ENCODE results near the gene ABCG1. TPM values are rescaled to one million over a fixed set of nuclear protein-coding genes. Genes with fewer than 3 reads are reported as not detected.

The ABCG1 gene
- total RNA-seq = 10 to 100 TPM; 32.0 to 54.0 (median 35.2) TPM

GRCh38 chr21:42218836-42219605, at the start of gene ABCG1:
ABCG1 (plus strand) TSS chr21:42219140; CDS start chr21:42219263, 123 bp downstream.
- no peaks in the 10 kb centered on the region for H3K36me3 ChIP-seq
- peak within 1 kb of the TSS; percentile 79 for H3K27ac ChIP-seq
- WGBS = 0% methylated on average over 5 of the region's 83 CpGs
- peak within 1 kb of the TSS; percentile 67 for H3K4me3 ChIP-seq
- no peaks in the 10 kb centered on the region for H3K9me3 ChIP-seq
- TF ChIP-seq CTCF (IDR thresholded peaks at IDR 0.05) (no peak), POLR2A (IDR thresholded peaks at IDR 0.05) (peak in 1 of 2 donors; percentile 69)
- peak; percentile 74 to 79 for DNase-seq (ENCODE audit: low spot score in 2 of 2)
- H3K4me1 ChIP-seq = peaks cover 35% of the 10 kb centered on the region
- no peaks in the 10 kb centered on the region for H3K27me3 ChIP-seq

GRCh38 chr21:42169758-42170157, 49.2 kb upstream of the ABCG1 start:
- DNase-seq (ENCODE audit: low spot score in 2 of 2) = no peak
- H3K9me3 ChIP-seq = no peaks in the 10 kb centered on the region
- no peaks in the 10 kb centered on the region for H3K27me3 ChIP-seq
- peaks cover 20% of the 10 kb centered on the region for H3K4me1 ChIP-seq
- no peak overlapping the region for H3K4me3 ChIP-seq
- H3K36me3 ChIP-seq = no peaks in the 10 kb centered on the region
- peak overlapping the region; percentile 71 for H3K27ac ChIP-seq
- TF ChIP-seq POLR2AphosphoS5 (IDR thresholded peaks at IDR 0.05) (no peak), CTCF (IDR thresholded peaks at IDR 0.05) (no peak), EP300 (IDR thresholded peaks at IDR 0.05) (no peak), POLR2A (IDR thresholded peaks at IDR 0.05) (no peak)

GRCh38 chr21:42171091-42172053, 47.6 kb upstream of the ABCG1 start:
- TF ChIP-seq CTCF (IDR thresholded peaks at IDR 0.05) (no peak), POLR2AphosphoS5 (IDR thresholded peaks at IDR 0.05) (no peak), POLR2A (IDR thresholded peaks at IDR 0.05) (no peak), EP300 (IDR thresholded peaks at IDR 0.05) (no peak)
- 41% methylated on average over 14 of the region's 14 CpGs for WGBS
- Histone ChIP-seq H3K4me3 (no peak overlapping the region), H3K27me3 (no peaks in the 10 kb centered on the region), H3K27ac (peak overlapping the region; percentile 71), H3K9me3 (no peaks in the 10 kb centered on the region), H3K36me3 (no peaks in the 10 kb centered on the region), H3K4me1 (peaks cover 20% of the 10 kb centered on the region)
- DNase-seq (ENCODE audit: low spot score in 2 of 2) = peak in 1 of 2 donors; percentile 81

GRCh38 chr21:42172596-42173483, 46.1 kb upstream of the ABCG1 start:
- WGBS = 89% methylated on average over 25 of the region's 40 CpGs
- Histone ChIP-seq H3K9me3 (no peaks in the 10 kb centered on the region), H3K27me3 (no peaks in the 10 kb centered on the region), H3K36me3 (no peaks in the 10 kb centered on the region), H3K4me3 (no peak overlapping the region), H3K27ac (no peak overlapping the region), H3K4me1 (peaks cover 23% of the 10 kb centered on the region)
- no peak for TF ChIP-seq POLR2AphosphoS5 (IDR thresholded peaks at IDR 0.05)
- TF ChIP-seq POLR2A (IDR thresholded peaks at IDR 0.05) = no peak
- TF ChIP-seq EP300 (IDR thresholded peaks at IDR 0.05) = no peak
- no peak for TF ChIP-seq CTCF (IDR thresholded peaks at IDR 0.05)
- DNase-seq (ENCODE audit: low spot score in 2 of 2) = peak in 1 of 2 donors; percentile 65

All from suprapubic skin (tissue), 4 donors.